ENCODE data around the gene TMEM126B. TPM values are rescaled to one million over a fixed set of nuclear protein-coding genes. Genes with fewer than 3 reads are reported as not detected.

Gene TMEM126B
- total RNA-seq, 1 experiment from 2014 or later, result 74.0 TPM

GRCh38 chr11:85672105-85672902 is 43.9 kb downstream of the TMEM126B start:
- H2AK5ac ChIP-seq (ENCODE audit: insufficient read length, low read length), result no peak overlapping the region
- H3K27me3 ChIP-seq (ENCODE audit: insufficient read depth, low read length), result no peaks in the 10 kb centered on the region; the same call in 1 of the 2 replicates
- H3K9ac ChIP-seq (ENCODE audit: extremely low read depth, insufficient read length, low read length), result no peak overlapping the region
- no peak overlapping the region for H3K4ac ChIP-seq (ENCODE audit: low read depth, low read length)
- Mint-ChIP-seq H3K27me3 (ENCODE audit: low read depth) (peaks cover 59% of the 10 kb centered on the region), H3K36me3 (ENCODE audit: insufficient read depth in 1 of 3, low read depth in 3 of 3) (peaks cover 0 to 5% (median 5%) of the 10 kb centered on the region in 3 experiments; a peak in 2 of 7 replicates), H3K4me3 (no peak overlapping the region), H3K9me3 (peaks cover 27 to 31% of the 10 kb centered on the region in 2 experiments), H3K4me1 (peaks cover 4 to 5% of the 10 kb centered on the region in 2 experiments; a peak in 3 of 4 replicates), H3K27ac (no peak overlapping the region)
- no peak overlapping the region for H3K56ac ChIP-seq (ENCODE audit: insufficient read length, low read depth, low read length)
- no peak overlapping the region for H3T11ph ChIP-seq (ENCODE audit: low read length)
- no peak overlapping the region for H3K27ac ChIP-seq (ENCODE audit: insufficient read length, low read depth, low read length)
- no peak overlapping the region for H3K23ac ChIP-seq (ENCODE audit: insufficient read length, low read depth, low read length)
- no peak overlapping the region for H4K8ac ChIP-seq (replicated peaks; ENCODE audit: insufficient read length, low read depth, low read length)
- H2AFZ ChIP-seq (ENCODE audit: low read length), result no peak overlapping the region
- H4K5ac ChIP-seq (ENCODE audit: insufficient read length, low read depth, low read length), result no peak overlapping the region
- H2BK12ac ChIP-seq (ENCODE audit: insufficient read length, low read depth, low read length), result no peak overlapping the region
- no peak overlapping the region for H3K4me2 ChIP-seq (ENCODE audit: insufficient read depth, insufficient read length, low read length)
- WGBS (ENCODE audit: extremely low coverage, insufficient read length, low lambda C conversion rate), result no CpG with 5 or more reads among the region's 8 CpGs
- H3K23me2 ChIP-seq (ENCODE audit: insufficient read length, low read depth, low read length, poor library complexity, severe bottlenecking), result no peaks in the 10 kb centered on the region
- H3K14ac ChIP-seq (ENCODE audit: insufficient read depth, low read length), result no peak overlapping the region
- TF ChIP-seq CTCF (conservative IDR thresholded peaks at IDR 0.05), result no peak
- H4K91ac ChIP-seq (ENCODE audit: insufficient read length, low read depth, low read length), result no peak overlapping the region
- no peak overlapping the region for H3K18ac ChIP-seq (ENCODE audit: insufficient read length, low read depth, low read length)
- H2BK5ac ChIP-seq (ENCODE audit: insufficient read length, low read length), result no peak overlapping the region
- no peak overlapping the region for H2BK15ac ChIP-seq (ENCODE audit: low read depth, low read length)
- no peak overlapping the region for H2BK120ac ChIP-seq (ENCODE audit: low read depth, low read length, poor library complexity, severe bottlenecking)
- no peaks in the 10 kb centered on the region for H4K20me1 ChIP-seq (ENCODE audit: control insufficient read depth, insufficient read depth, insufficient read length)
- H3K79me2 ChIP-seq (ENCODE audit: insufficient read depth, low read length), result no peaks in the 10 kb centered on the region
- no peaks in the 10 kb centered on the region for H3K79me1 ChIP-seq (ENCODE audit: insufficient read depth, low read depth, low read length, poor library complexity, severe bottlenecking)
- no peak for DNase-seq
- no peaks in the 10 kb centered on the region for H3K9me3 ChIP-seq (ENCODE audit: control insufficient read depth, low read depth, low read length)
- no peak overlapping the region for H2BK20ac ChIP-seq (ENCODE audit: low read depth, low read length, poor library complexity, severe bottlenecking)
- no peaks in the 10 kb centered on the region; the same call in 1 of the 2 replicates for H3K4me1 ChIP-seq (ENCODE audit: insufficient read depth, low read length)

All from H9 (cell line).